A549 (cell line): ENCODE measurements around the gene SH2D2A. TPM values are rescaled to one million over a fixed set of nuclear protein-coding genes. Genes with fewer than 3 reads are reported as not detected.

Experiments used
- ATAC-seq, 2 experiments: fragments of 200-7000 bp in 1 of 2; fragments of >200 bp in 1 of 2; cut with Nextera tagmentation in 1 of 2; cut with Tn5 transposase in 1 of 2; 3 replicates each; pipeline versions ENCODE4 v1.8.0 to v1.9.1; 2018 to 2020; ENCODE audit warnings: mild to moderate bottlenecking in 1 of 2, moderate library complexity in 1 of 2
- CTCF ChIA-PET: fragments of 300-600 bp; sonication (Branson Sonifier 250); formaldehyde crosslinking; extraction: SDS; loops from one replicate; lab custom pipeline; 2021; ENCODE audit warnings: antibody characterized with exemption, inconsistent platforms; lab: Yijun Ruan, JAX
- POLR2A ChIA-PET: fragments of 350-600 bp; formaldehyde crosslinking; extraction: SDS; loops from one replicate; lab custom pipeline; 2021; ENCODE audit warnings: antibody characterized with exemption, inconsistent platforms; lab: Yijun Ruan, JAX
- DNase-seq, 2 experiments: peaks; one replicate each; pipeline versions ENCODE4 v3.0.0 to v3.0.0-alpha.2; 2011 to 2016; ENCODE audit warnings: low read depth in 1 of 2, low spot score in 1 of 2
- FAIRE-seq: peaks from 2 replicates; lab custom pipeline; 2011; peaks lifted over from hg19 to GRCh38; lab: Jason Lieb, UNC
- H3K27ac ChIP-seq, 2 experiments: fragments of >200 bp; sonication (Bioruptor Twin); formaldehyde crosslinking; 3 replicates each; pipeline ENCODE4 v1.5.1; 2016 to 2017
- H3K4me1 ChIP-seq: fragments of >200 bp; sonication (Bioruptor Twin); formaldehyde crosslinking; 3 replicates; pipeline ENCODE4 v1.6.1; 2016
- H3K4me2 ChIP-seq: fragments of >200 bp; sonication (Bioruptor Twin); formaldehyde crosslinking; 3 replicates; pipeline ENCODE4 v1.6.1; 2016
- H3K4me3 ChIP-seq: fragments of >200 bp; sonication (Bioruptor Twin); formaldehyde crosslinking; 3 replicates; pipeline ENCODE4 v1.5.1; 2016
- H3K9me3 ChIP-seq: fragments of >200 bp; sonication (Bioruptor Twin); formaldehyde crosslinking; 3 replicates; pipeline ENCODE4 v1.6.1; 2016
- BCL3 ChIP-seq: fragments of >200 bp; sonication (Bioruptor Twin); formaldehyde crosslinking; IDR thresholded peaks from 3 replicates; pipeline ENCODE4 v1.6.1; 2016
- CBX2 ChIP-seq: fragments of 200-600 bp; sonication (generic); IDR thresholded peaks from 2 replicates; pipeline ENCODE4 v1.6.1; 2016; ENCODE audit warnings: low read depth, mild to moderate bottlenecking, borderline replicate concordance
- CBX8 ChIP-seq: fragments of 200-600 bp; sonication (generic); IDR thresholded peaks from 2 replicates; pipeline ENCODE4 v1.6.1; 2016
- CTCF ChIP-seq: fragments of >200 bp; sonication (Bioruptor Twin); formaldehyde crosslinking; IDR thresholded peaks from 3 replicates; pipeline ENCODE4 v1.5.1; 2016
- HOXB13 ChIP-seq: fragments of 250-450 bp; sonication (Bioruptor Pico); IDR thresholded peaks from 2 replicates; pipeline ENCODE4 v1.5.0; 2020; ENCODE audit warnings: low read depth, mild to moderate bottlenecking, moderate library complexity
- HOXB5 ChIP-seq: fragments of 250-450 bp; sonication (Bioruptor Pico); IDR thresholded peaks from 2 replicates; pipeline ENCODE4 v1.5.0; 2020; ENCODE audit warnings: mild to moderate bottlenecking, moderate library complexity
- JUNB ChIP-seq: fragments of >200 bp; sonication (Bioruptor Twin); formaldehyde crosslinking; IDR thresholded peaks from 2 replicates; pipeline ENCODE4 v1.6.1; 2016
- MAFK ChIP-seq: fragments of 450-650 bp; IDR thresholded peaks from 2 replicates; pipeline ENCODE4 v1.6.1; 2014; ENCODE audit not compliant: partially characterized antibody
- MAZ ChIP-seq: fragments of 150-350 bp; IDR thresholded peaks from 2 replicates; pipeline ENCODE4 v1.6.1; 2014; ENCODE audit warnings: antibody characterized with exemption, low read depth, low read length, borderline replicate concordance
- NPAS2 ChIP-seq: fragments of 250-450 bp; sonication (Bioruptor Pico); IDR thresholded peaks from 2 replicates; pipeline ENCODE4 v1.8.0; 2022; ENCODE audit warnings: mild to moderate bottlenecking, moderate library complexity, borderline replicate concordance
- RAD21 ChIP-seq, 2 experiments: fragments of >200 bp in 1 of 2; sonication (Bioruptor Twin) in 1 of 2; formaldehyde crosslinking in 1 of 2; IDR thresholded peaks in 1 of 2; conservative IDR thresholded peaks in 1 of 2; 2 replicates in 1 of 2; 3 replicates in 1 of 2; pipeline ENCODE4 v1.6.1; 2012 to 2018; ENCODE audit warnings: inconsistent platforms in 1 of 2
- RCOR1 ChIP-seq: fragments of 150-350 bp; IDR thresholded peaks from 2 replicates; pipeline ENCODE4 v1.6.1; 2014; ENCODE audit warnings: antibody characterized with exemption, low read length, low read depth
- TFCP2L1 ChIP-seq: fragments of 250-450 bp; sonication (Bioruptor Pico); IDR thresholded peaks from 2 replicates; pipeline ENCODE4 v1.5.0; 2021; ENCODE audit warnings: mild to moderate bottlenecking
- ZC3H11A ChIP-seq: fragments of 450-650 bp; IDR thresholded peaks from 2 replicates; pipeline ENCODE4 v1.6.1; 2014; ENCODE audit warnings: antibody characterized with exemption, mild to moderate bottlenecking
- ZFP36 ChIP-seq: fragments of 450-650 bp; IDR thresholded peaks from 2 replicates; pipeline ENCODE4 v1.6.1; 2014; ENCODE audit warnings: borderline replicate concordance; ENCODE audit not compliant: partially characterized antibody
- WGBS: methylation state at CpG from one replicate; pipeline ENCODE4 v1.1.6; 2017; ENCODE audit errors: missing lambda C conversion rate; 5-methylcytosine and 5-hydroxymethylcytosine counted together
- polyA plus RNA-seq, 4 experiments: library from polyadenylated mRNA; depleted of rRNA in 3 of 4; stranded (reverse); fragments of >200 nt; fragmentation: RNase III in 1 of 4; extraction: RNeasy Plus Mini Kit Qiagen cat#74134 plus additional on column Dnase treatment in 1 of 4; gene quantifications; 2 replicates in 3 of 4; 3 replicates in 1 of 4; pipeline ENCODE4 v1.2.3, GENCODE V29; 2011 to 2017
- TF ChIP-seq, protein P1 (sequence below): fragments of 250-450 bp; sonication (Bioruptor Pico); IDR thresholded peaks from 2 replicates; pipeline ENCODE4 v1.5.0; 2021; ENCODE audit warnings: mild to moderate bottlenecking, moderate library complexity, borderline replicate concordance
- TF ChIP-seq, protein P2 (sequence below): fragments of 200-600 bp; sonication (generic); IDR thresholded peaks from 2 replicates; pipeline ENCODE4 v1.6.1; 2016; ENCODE audit warnings: antibody characterized with exemption, mild to moderate bottlenecking, moderate library complexity
- TF ChIP-seq, protein P3 (sequence below): fragments of 450-650 bp; IDR thresholded peaks from 2 replicates; pipeline ENCODE4 v1.6.1; 2014; ENCODE audit warnings: antibody characterized with exemption

SH2D2A gene
- polyA plus RNA-seq, 2 of the 4 experiments (the other 2 are of a cell fraction) = 1.6 to 1.8 TPM

GRCh38 chr1:156794506-156795373 is 21.9 kb downstream of the SH2D2A start (continued):
- TF ChIP-seq ZFP36 = no peak

DNA sequence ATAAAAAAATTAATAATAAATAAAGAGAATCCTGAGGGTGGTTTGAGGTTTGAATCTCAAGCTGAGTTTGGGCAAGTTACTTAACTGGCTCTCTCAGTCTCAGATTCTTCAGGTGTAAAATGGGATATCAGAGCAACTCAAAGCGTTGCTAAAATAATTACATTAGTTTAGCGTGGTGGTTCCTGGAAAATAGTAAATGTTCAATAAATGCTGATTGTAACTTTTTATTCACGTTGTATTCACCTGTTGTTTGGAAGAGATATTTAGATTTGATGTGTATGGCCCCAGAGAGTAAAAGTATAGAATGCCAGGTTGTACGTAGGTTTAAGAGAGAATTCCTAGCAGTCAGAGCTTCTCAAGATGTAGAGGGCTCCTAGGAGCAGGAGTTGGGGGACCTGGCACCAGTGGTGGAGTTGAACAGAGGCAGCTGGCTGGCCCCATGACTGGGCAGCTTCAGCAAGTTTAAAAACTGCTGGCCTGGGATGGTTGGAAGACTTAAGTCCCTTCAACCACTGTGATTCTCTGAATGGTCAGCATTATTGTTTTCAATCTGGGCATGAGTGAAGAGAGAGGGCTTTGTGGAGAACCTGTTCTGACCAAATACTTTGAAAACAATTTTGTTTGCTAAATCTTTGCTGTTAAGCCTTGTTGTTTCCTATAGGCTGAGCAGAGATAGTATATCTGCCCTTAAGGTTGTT is 26.9 kb downstream of the SH2D2A start:
- ChIA-PET CTCF (interaction anchor here (0.7 to 27.2 kb wide), 11 partner anchors 8 to 264 kb away, joined by 3 to 480 read pairs (median 4); partner anchors contain the start of genes INSRR, ISG20L2, METTL25B and NTRK1), POLR2A (no interaction called here)
- Histone ChIP-seq H3K27ac (no peak overlapping the region), H3K4me2 (no peak overlapping the region), H3K4me3 (no peak overlapping the region), H3K9me3 (no peaks in the 10 kb centered on the region), H3K4me1 (no peaks in the 10 kb centered on the region)
- DNase-seq (no peak), FAIRE-seq (no peak), ATAC-seq (no peak)
- WGBS = 94% methylated on average over 4 of the region's 4 CpGs
- TF ChIP-seq RCOR1 = no peak
- peak; percentile 48 for TF ChIP-seq MAFK

- POLR2A ChIA-PET = no interaction called here
- TF ChIP-seq, protein P1, sequence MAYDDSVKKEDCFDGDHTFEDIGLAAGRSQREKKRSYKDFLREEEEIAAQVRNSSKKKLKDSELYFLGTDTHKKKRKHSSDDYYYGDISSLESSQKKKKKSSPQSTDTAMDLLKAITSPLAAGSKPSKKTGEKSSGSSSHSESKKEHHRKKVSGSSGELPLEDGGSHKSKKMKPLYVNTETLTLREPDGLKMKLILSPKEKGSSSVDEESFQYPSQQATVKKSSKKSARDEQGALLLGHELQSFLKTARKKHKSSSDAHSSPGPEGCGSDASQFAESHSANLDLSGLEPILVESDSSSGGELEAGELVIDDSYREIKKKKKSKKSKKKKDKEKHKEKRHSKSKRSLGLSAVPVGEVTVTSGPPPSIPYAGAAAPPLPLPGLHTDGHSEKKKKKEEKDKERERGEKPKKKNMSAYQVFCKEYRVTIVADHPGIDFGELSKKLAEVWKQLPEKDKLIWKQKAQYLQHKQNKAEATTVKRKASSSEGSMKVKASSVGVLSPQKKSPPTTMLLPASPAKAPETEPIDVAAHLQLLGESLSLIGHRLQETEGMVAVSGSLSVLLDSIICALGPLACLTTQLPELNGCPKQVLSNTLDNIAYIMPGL (CRISPR knock-in tag) = no peak
- no peak for TF ChIP-seq BCL3
- WGBS = 78% methylated on average over 2 of the region's 2 CpGs
- FAIRE-seq (no peak), DNase-seq (no peak), ATAC-seq (no peak)
- H3K4me2 ChIP-seq = no peak overlapping the region
- CTCF ChIA-PET = interaction anchor here (1.4 to 8.7 kb wide), 6 partner anchors 8 to 140 kb away, joined by 4 to 62 read pairs (median 8); partner anchors contain the start of genes ISG20L2 and METTL25B
- no peak overlapping the region for H3K27ac ChIP-seq
- H3K9me3 ChIP-seq = no peaks in the 10 kb centered on the region
- H3K4me1 ChIP-seq = no peaks in the 10 kb centered on the region
- no peak overlapping the region for H3K4me3 ChIP-seq
These were observed 28.5 kb downstream of the SH2D2A start for GRCh38 chr1:156788136-156788535.

GRCh38 chr1:156786640-156787039 is 30.0 kb downstream of the SH2D2A start:
- Histone ChIP-seq H3K27ac (no peak overlapping the region), H3K4me2 (no peak overlapping the region), H3K4me1 (no peaks in the 10 kb centered on the region; the same call in 2 of the 3 replicates), H3K9me3 (no peaks in the 10 kb centered on the region), H3K4me3 (no peak overlapping the region)
- FAIRE-seq (no peak), ATAC-seq (no peak), DNase-seq (no peak)
- ChIA-PET POLR2A (no interaction called here), CTCF (interaction anchor here (0.8 to 8.7 kb wide), 7 partner anchors 8 to 97 kb away, joined by 3 to 62 read pairs (median 4); partner anchors contain the start of genes ISG20L2, METTL25B and NTRK1)
- 97% methylated on average over 10 of the region's 10 CpGs for WGBS
- TF ChIP-seq NPAS2 = no peak
- TF ChIP-seq, protein P2, sequence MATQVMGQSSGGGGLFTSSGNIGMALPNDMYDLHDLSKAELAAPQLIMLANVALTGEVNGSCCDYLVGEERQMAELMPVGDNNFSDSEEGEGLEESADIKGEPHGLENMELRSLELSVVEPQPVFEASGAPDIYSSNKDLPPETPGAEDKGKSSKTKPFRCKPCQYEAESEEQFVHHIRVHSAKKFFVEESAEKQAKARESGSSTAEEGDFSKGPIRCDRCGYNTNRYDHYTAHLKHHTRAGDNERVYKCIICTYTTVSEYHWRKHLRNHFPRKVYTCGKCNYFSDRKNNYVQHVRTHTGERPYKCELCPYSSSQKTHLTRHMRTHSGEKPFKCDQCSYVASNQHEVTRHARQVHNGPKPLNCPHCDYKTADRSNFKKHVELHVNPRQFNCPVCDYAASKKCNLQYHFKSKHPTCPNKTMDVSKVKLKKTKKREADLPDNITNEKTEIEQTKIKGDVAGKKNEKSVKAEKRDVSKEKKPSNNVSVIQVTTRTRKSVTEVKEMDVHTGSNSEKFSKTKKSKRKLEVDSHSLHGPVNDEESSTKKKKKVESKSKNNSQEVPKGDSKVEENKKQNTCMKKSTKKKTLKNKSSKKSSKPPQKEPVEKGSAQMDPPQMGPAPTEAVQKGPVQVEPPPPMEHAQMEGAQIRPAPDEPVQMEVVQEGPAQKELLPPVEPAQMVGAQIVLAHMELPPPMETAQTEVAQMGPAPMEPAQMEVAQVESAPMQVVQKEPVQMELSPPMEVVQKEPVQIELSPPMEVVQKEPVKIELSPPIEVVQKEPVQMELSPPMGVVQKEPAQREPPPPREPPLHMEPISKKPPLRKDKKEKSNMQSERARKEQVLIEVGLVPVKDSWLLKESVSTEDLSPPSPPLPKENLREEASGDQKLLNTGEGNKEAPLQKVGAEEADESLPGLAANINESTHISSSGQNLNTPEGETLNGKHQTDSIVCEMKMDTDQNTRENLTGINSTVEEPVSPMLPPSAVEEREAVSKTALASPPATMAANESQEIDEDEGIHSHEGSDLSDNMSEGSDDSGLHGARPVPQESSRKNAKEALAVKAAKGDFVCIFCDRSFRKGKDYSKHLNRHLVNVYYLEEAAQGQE = no peak
- TF ChIP-seq ZC3H11A = no peak
- TF ChIP-seq HOXB13 = no peak
- no peak for TF ChIP-seq HOXB5 (CRISPR knock-in tag)
- TF ChIP-seq ZFP36 = no peak
- TF ChIP-seq CBX2 = no peak
- TF ChIP-seq TFCP2L1 (CRISPR knock-in tag) = no peak
- TF ChIP-seq CTCF = no peak
- TF ChIP-seq RAD21 (conservative IDR thresholded peaks at IDR 0.05 in 1 of 2, IDR thresholded peaks at IDR 0.05 in 1 of 2) = no peak
- TF ChIP-seq CBX8 = no peak
- no peak for TF ChIP-seq MAZ
- no peak for TF ChIP-seq JUNB
- TF ChIP-seq, protein P3, sequence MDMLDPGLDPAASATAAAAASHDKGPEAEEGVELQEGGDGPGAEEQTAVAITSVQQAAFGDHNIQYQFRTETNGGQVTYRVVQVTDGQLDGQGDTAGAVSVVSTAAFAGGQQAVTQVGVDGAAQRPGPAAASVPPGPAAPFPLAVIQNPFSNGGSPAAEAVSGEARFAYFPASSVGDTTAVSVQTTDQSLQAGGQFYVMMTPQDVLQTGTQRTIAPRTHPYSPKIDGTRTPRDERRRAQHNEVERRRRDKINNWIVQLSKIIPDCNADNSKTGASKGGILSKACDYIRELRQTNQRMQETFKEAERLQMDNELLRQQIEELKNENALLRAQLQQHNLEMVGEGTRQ = no peak
